IPS-18c (cell line): Measurements from ENCODE around the gene PKD2.
"Not testable (repeated sequence)": the region's sequence is repeated elsewhere in the genome, so short reads cannot be mapped to it uniquely, and the experiment has no call there.

Experiments
- H3K4me3 ChIP-seq: 2 replicates; pipeline ENCODE4 v1.7.0; 2013; ENCODE audit warnings: low read depth, mild to moderate bottlenecking, low read length, moderate library complexity; ENCODE audit not compliant: insufficient read depth
- H3K9me3 ChIP-seq: one replicate; pipeline ENCODE4 v1.6.1; 2013; ENCODE audit warnings: mild to moderate bottlenecking, low read length, moderate library complexity; ENCODE audit not compliant: control insufficient read depth, insufficient read depth

The PKD2 gene

GRCh38 chr4:88012647-88013046, 5.2 kb downstream of the PKD2 start:
- Histone ChIP-seq H3K9me3 (no peaks in the 10 kb centered on the region), H3K4me3 (no peak overlapping the region)

GRCh38 chr4:88014386-88014905, 7.0 kb downstream of the PKD2 start:
- no peaks in the 10 kb centered on the region for H3K9me3 ChIP-seq

GRCh38 chr4:88015659-88016295, 8.3 kb downstream of the PKD2 start:
- H3K4me3 ChIP-seq, result no peak overlapping the region

More at GRCh38 chr4:88014386-88014905, 7.0 kb downstream of the PKD2 start:
- H3K4me3 ChIP-seq, result no peak overlapping the region

GRCh38 chr4:88017516-88018297, 10.3 kb downstream of the PKD2 start:
- no peaks in the 10 kb centered on the region for H3K9me3 ChIP-seq
- H3K4me3 ChIP-seq, result no peak overlapping the region

More at GRCh38 chr4:88015659-88016295, 8.3 kb downstream of the PKD2 start:
- no peaks in the 10 kb centered on the region for H3K9me3 ChIP-seq

GRCh38 chr4:88018466-88018865, 11.0 kb downstream of the PKD2 start:
- no peak overlapping the region for H3K4me3 ChIP-seq

GRCh38 chr4:88021824-88022223, 14.4 kb downstream of the PKD2 start:
- no peak overlapping the region for H3K4me3 ChIP-seq
- H3K9me3 ChIP-seq, result peaks cover 7% of the 10 kb centered on the region

More at GRCh38 chr4:88018466-88018865, 11.0 kb downstream of the PKD2 start:
- no peaks in the 10 kb centered on the region for H3K9me3 ChIP-seq

GRCh38 chr4:88022289-88022688, 14.9 kb downstream of the PKD2 start:
- Histone ChIP-seq H3K4me3 (no peak overlapping the region), H3K9me3 (peaks cover 7% of the 10 kb centered on the region)

- H3K9me3 ChIP-seq, H3K4me3 ChIP-seq: not testable (repeated sequence)
Measured at GRCh38 chr4:88025868-88026661, 18.6 kb downstream of the PKD2 start.

- H3K4me3 ChIP-seq, result no peak overlapping the region
- peaks cover 7% of the 10 kb centered on the region for H3K9me3 ChIP-seq
Measured at GRCh38 chr4:88027611-88028608, 20.5 kb downstream of the PKD2 start.

- H3K9me3 ChIP-seq, result peaks cover 7% of the 10 kb centered on the region
- H3K4me3 ChIP-seq, result no peak overlapping the region
Measured at GRCh38 chr4:88028946-88029345, 21.5 kb downstream of the PKD2 start.

GRCh38 chr4:88029556-88029955, 22.1 kb downstream of the PKD2 start:
- peaks cover 7% of the 10 kb centered on the region for H3K9me3 ChIP-seq

GRCh38 chr4:88030565-88031310, 23.3 kb downstream of the PKD2 start:
- no peak overlapping the region for H3K4me3 ChIP-seq
- peaks cover 4% of the 10 kb centered on the region for H3K9me3 ChIP-seq

More at GRCh38 chr4:88029556-88029955, 22.1 kb downstream of the PKD2 start:
- H3K4me3 ChIP-seq, result no peak overlapping the region

GRCh38 chr4:88033309-88033708, 25.9 kb downstream of the PKD2 start:
- no peak overlapping the region for H3K4me3 ChIP-seq
- no peaks in the 10 kb centered on the region for H3K9me3 ChIP-seq

- no peaks in the 10 kb centered on the region for H3K9me3 ChIP-seq
- no peak overlapping the region for H3K4me3 ChIP-seq
Measured at GRCh38 chr4:88035292-88035691, 27.9 kb downstream of the PKD2 start.

- H3K4me3 ChIP-seq, result no peak overlapping the region
- H3K9me3 ChIP-seq, result no peaks in the 10 kb centered on the region
Measured at GRCh38 chr4:88037447-88037846, 30.0 kb downstream of the PKD2 start.

- no peak overlapping the region for H3K4me3 ChIP-seq
- H3K9me3 ChIP-seq, result no peaks in the 10 kb centered on the region
Measured at GRCh38 chr4:88037936-88038335, 30.5 kb downstream of the PKD2 start.
